ENCODE data around the gene NSD1. TPM values are rescaled to one million over a fixed set of nuclear protein-coding genes. Genes with fewer than 3 reads are reported as not detected.

NSD1 gene
- total and polyA plus RNA-seq, 10 of the 15 experiments (the other 5 are each of a cell fraction or from before 2014, with no cell fraction given), result 7.0 to 57.9 (median 30.4) TPM

- FAIRE-seq (no peak), DNase-seq (ENCODE audit: low read depth, low spot score) (no peak), ATAC-seq (no peak)
- in situ Hi-C loops (cut with MboI), result no loop called here
- no peaks in the 10 kb centered on the region for H3K79me2 ChIP-seq (ENCODE audit: control insufficient read depth, insufficient read depth, low read length)
- no peak overlapping the region for H3K4me2 ChIP-seq (ENCODE audit: control insufficient read depth, insufficient read depth)
- TF ChIP-seq DPF2 (IDR thresholded peaks at IDR 0.05), result no peak
- H3K4me3 ChIP-seq, result no peak overlapping the region
- BruUV-seq (replicated peaks), result no TSS peak
- no peaks in the 10 kb centered on the region for H4K20me1 ChIP-seq (ENCODE audit: control insufficient read depth, insufficient read depth)
- H3K4me1 ChIP-seq (ENCODE audit: control insufficient read depth, insufficient read depth, low read length), result no peaks in the 10 kb centered on the region
- H3K9me3 ChIP-seq (replicated peaks; ENCODE audit: control insufficient read depth, insufficient read depth, low read length), result no peaks in the 10 kb centered on the region
- H3K27me3 ChIP-seq (replicated peaks in 1 of 2; ENCODE audit: control insufficient read depth in 2 of 2, insufficient read depth in 2 of 2, low read length in 1 of 2), result no peaks in the 10 kb centered on the region
- POLR2A ChIA-PET, result no interaction called here
- RAD21 ChIA-PET (ENCODE audit: unreplicated experiment), result interaction anchor here (1.7 kb wide), 1 partner anchor 121 kb away, joined by 6 read pairs; no protein-coding TSS in a partner anchor
- SMC1A ChIA-PET (ENCODE audit: uncharacterized antibody, unreplicated experiment), result interaction anchor here (1.2 to 2.5 kb wide), 2 partner anchors 10 to 121 kb away, joined by 4 to 6 read pairs; no protein-coding TSS in a partner anchor
- CTCF ChIA-PET, result interaction anchor here (1.0 kb wide), 1 partner anchor 576 kb away, joined by 3 read pairs; no protein-coding TSS in a partner anchor
- H3K36me3 ChIP-seq (ENCODE audit: control insufficient read depth in 2 of 2, insufficient read depth in 2 of 2, low read length in 1 of 2), result peaks cover 5 to 12% of the 10 kb centered on the region in 2 experiments
- no peak overlapping the region for H3K9ac ChIP-seq (ENCODE audit: control insufficient read depth, insufficient read depth, low read length)
- no peak overlapping the region for H2AFZ ChIP-seq (ENCODE audit: control insufficient read depth, low read depth, low read length)
- WGBS (ENCODE audit: insufficient coverage, insufficient replicate concordance, low lambda C conversion rate, missing lambda C conversion rate), result 71% methylated on average over 2 of the region's 2 CpGs
- H3K27ac ChIP-seq (ENCODE audit: control insufficient read depth, insufficient read depth), result no peak overlapping the region
- intact Hi-C loops (cut with micrococcal nuclease; ENCODE audit: unreplicated experiment), result loop anchor here (5.0 kb wide), 1 partner anchor 123 kb away; no protein-coding TSS in a partner anchor
Observed at GRCh38 chr5:177234841-177235240, 101.3 kb downstream of the NSD1 start.

DNA sequence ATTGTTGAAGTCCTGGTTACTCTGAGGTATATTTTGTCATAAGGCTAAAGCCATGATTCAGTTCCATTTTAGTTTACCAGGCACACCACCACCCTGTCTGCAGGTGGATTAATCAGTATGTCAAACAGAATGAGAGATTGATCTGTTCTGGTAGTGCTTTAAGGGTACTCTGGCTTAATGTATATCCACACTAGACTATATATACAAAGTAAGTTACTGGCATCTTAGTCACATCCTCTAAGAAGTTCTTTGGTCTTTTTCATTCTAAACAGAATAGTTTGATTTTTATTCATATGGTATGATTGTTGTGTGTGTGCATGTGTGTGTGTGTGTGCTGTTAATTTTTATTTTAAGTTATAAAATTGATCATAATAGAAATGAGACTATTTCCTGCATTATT is 108.2 kb downstream of the NSD1 start:
- H3K9me3 ChIP-seq (replicated peaks; ENCODE audit: control insufficient read depth, insufficient read depth, low read length), result no peaks in the 10 kb centered on the region
- CTCF ChIA-PET, result no interaction called here
- POLR2A ChIA-PET, result no interaction called here
- H4K20me1 ChIP-seq (ENCODE audit: control insufficient read depth, insufficient read depth), result no peaks in the 10 kb centered on the region
- ATAC-seq, result no peak
- in situ Hi-C loops (cut with MboI), result no loop called here
- BruUV-seq (replicated peaks), result no TSS peak
- no peak for DNase-seq (ENCODE audit: low read depth, low spot score)
- RAD21 ChIA-PET (ENCODE audit: unreplicated experiment), result no interaction called here
- no peaks in the 10 kb centered on the region for H3K4me1 ChIP-seq (ENCODE audit: control insufficient read depth, insufficient read depth, low read length)
- no peak overlapping the region for H2AFZ ChIP-seq (ENCODE audit: control insufficient read depth, low read depth, low read length)
- no peak for FAIRE-seq
- no peak overlapping the region for H3K4me3 ChIP-seq
- no peak overlapping the region for H3K4me2 ChIP-seq (ENCODE audit: control insufficient read depth, insufficient read depth)
- SMC1A ChIA-PET (ENCODE audit: uncharacterized antibody, unreplicated experiment), result no interaction called here
- H3K79me2 ChIP-seq (ENCODE audit: control insufficient read depth, insufficient read depth, low read length), result no peaks in the 10 kb centered on the region
- TF ChIP-seq CBX5 (IDR thresholded peaks at IDR 0.05; ENCODE audit: low read depth) (no peak), WRNIP1 (IDR thresholded peaks at IDR 0.05; ENCODE audit: borderline replicate concordance, low read depth, low read length) (no peak), BCL3 (IDR thresholded peaks at IDR 0.05; ENCODE audit: borderline replicate concordance, insufficient read depth, low read depth, low read length, poor library complexity, severe bottlenecking) (no peak), BHLHE40 (IDR thresholded peaks at IDR 0.05; ENCODE audit: borderline replicate concordance in 1 of 2, low read depth in 2 of 2, low read length in 1 of 2) (no peak), RUNX3 (IDR thresholded peaks at IDR 0.05; ENCODE audit: low read length) (no peak), SREBF1 (IDR thresholded peaks at IDR 0.05; ENCODE audit: low read length) (no peak)
- TF ChIP-seq, protein P1, sequence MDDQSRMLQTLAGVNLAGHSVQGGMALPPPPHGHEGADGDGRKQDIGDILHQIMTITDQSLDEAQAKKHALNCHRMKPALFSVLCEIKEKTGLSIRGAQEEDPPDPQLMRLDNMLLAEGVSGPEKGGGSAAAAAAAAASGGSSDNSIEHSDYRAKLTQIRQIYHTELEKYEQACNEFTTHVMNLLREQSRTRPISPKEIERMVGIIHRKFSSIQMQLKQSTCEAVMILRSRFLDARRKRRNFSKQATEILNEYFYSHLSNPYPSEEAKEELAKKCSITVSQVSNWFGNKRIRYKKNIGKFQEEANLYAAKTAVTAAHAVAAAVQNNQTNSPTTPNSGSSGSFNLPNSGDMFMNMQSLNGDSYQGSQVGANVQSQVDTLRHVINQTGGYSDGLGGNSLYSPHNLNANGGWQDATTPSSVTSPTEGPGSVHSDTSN (IDR thresholded peaks at IDR 0.05; ENCODE audit: insufficient replicate concordance, low read depth, low read length), result no peak
- TF ChIP-seq, protein P2, sequence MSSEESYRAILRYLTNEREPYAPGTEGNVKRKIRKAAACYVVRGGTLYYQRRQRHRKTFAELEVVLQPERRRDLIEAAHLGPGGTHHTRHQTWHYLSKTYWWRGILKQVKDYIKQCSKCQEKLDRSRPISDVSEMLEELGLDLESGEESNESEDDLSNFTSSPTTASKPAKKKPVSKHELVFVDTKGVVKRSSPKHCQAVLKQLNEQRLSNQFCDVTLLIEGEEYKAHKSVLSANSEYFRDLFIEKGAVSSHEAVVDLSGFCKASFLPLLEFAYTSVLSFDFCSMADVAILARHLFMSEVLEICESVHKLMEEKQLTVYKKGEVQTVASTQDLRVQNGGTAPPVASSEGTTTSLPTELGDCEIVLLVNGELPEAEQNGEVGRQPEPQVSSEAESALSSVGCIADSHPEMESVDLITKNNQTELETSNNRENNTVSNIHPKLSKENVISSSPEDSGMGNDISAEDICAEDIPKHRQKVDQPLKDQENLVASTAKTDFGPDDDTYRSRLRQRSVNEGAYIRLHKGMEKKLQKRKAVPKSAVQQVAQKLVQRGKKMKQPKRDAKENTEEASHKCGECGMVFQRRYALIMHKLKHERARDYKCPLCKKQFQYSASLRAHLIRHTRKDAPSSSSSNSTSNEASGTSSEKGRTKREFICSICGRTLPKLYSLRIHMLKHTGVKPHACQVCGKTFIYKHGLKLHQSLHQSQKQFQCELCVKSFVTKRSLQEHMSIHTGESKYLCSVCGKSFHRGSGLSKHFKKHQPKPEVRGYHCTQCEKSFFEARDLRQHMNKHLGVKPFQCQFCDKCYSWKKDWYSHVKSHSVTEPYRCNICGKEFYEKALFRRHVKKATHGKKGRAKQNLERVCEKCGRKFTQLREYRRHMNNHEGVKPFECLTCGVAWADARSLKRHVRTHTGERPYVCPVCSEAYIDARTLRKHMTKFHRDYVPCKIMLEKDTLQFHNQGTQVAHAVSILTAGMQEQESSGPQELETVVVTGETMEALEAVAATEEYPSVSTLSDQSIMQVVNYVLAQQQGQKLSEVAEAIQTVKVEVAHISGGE (CRISPR knock-in tag; IDR thresholded peaks at IDR 0.05), result no peak
- intact Hi-C loops (cut with micrococcal nuclease; ENCODE audit: unreplicated experiment), result no loop called here
- H3K27ac ChIP-seq (ENCODE audit: control insufficient read depth, insufficient read depth), result no peak overlapping the region
- H3K27me3 ChIP-seq (replicated peaks in 1 of 2; ENCODE audit: control insufficient read depth in 2 of 2, insufficient read depth in 2 of 2, low read length in 1 of 2), result no peaks in the 10 kb centered on the region
- H3K9ac ChIP-seq (ENCODE audit: control insufficient read depth, insufficient read depth, low read length), result no peak overlapping the region
- peaks cover 3 to 23% of the 10 kb centered on the region in 2 experiments for H3K36me3 ChIP-seq (ENCODE audit: control insufficient read depth in 2 of 2, insufficient read depth in 2 of 2, low read length in 1 of 2)
